HepG2 (cell line): ENCODE measurements around the gene PGAP3. TPM values are rescaled to one million over a fixed set of nuclear protein-coding genes. Genes with fewer than 3 reads are reported as not detected.

Source experiments
- ATAC-seq: fragments of 200-7000 bp; cut with Tn5 transposase; 3 replicates; pipeline ENCODE4 v1.9.1; 2020; ENCODE audit warnings: mild to moderate bottlenecking, moderate library complexity
- BruUV-seq: library from RNA; stranded (reverse); fragments of 400-500 nt; replicated peaks from 2 replicates; lab custom pipeline; 2021; lab: Mats Ljungman, UMichigan
- CTCF ChIA-PET: fragments of 300-600 bp; formaldehyde crosslinking; extraction: SDS; loops from one replicate; lab custom pipeline; 2021; ENCODE audit warnings: low total read pairs, inconsistent platforms, low intra/inter-chr PET ratio; lab: Yijun Ruan, JAX
- POLR2A ChIA-PET: fragments of 350-600 bp; sonication (Branson Sonifier 250); formaldehyde crosslinking; loops from one replicate; lab custom pipeline; 2020; ENCODE audit warnings: antibody characterized with exemption, inconsistent platforms; lab: Yijun Ruan, JAX
- DNase-seq: peaks from one replicate; pipeline ENCODE4 v3.0.0-alpha.2; 2015; ENCODE audit warnings: low spot score
- FAIRE-seq: peaks from 3 replicates; lab custom pipeline; 2011; peaks lifted over from hg19 to GRCh38; lab: Jason Lieb, UNC
- H2AFZ ChIP-seq: one replicate; pipeline ENCODE4 v1.6.1; 2011; ENCODE audit warnings: low read length, inconsistent platforms
- H3K27ac ChIP-seq: fragments of 300-600 bp; 3 replicates; pipeline ENCODE4 v1.8.0; 2011; ENCODE audit warnings: mixed run types, mild to moderate bottlenecking, mixed read lengths, low read length, inconsistent platforms; ENCODE audit not compliant: insufficient read depth; ENCODE audit errors: extremely low read length
- H3K27me3 ChIP-seq, 2 experiments: fragments of 200-600 bp in 1 of 2; 2 replicates in 1 of 2; 3 replicates in 1 of 2; pipeline versions ENCODE4 v1.6.0 to v1.8.0; 2011; ENCODE audit warnings: low read length in 2 of 2, mild to moderate bottlenecking in 2 of 2, moderate library complexity in 2 of 2, inconsistent platforms in 1 of 2; ENCODE audit not compliant: insufficient read depth in 2 of 2, control insufficient read depth in 1 of 2
- H3K36me3 ChIP-seq, 2 experiments: fragments of 200-600 bp in 1 of 2; replicated peaks in 1 of 2; 2 replicates in 1 of 2; 3 replicates in 1 of 2; pipeline versions ENCODE4 v1.5.1 to v1.8.0; 2011; ENCODE audit warnings: low read length in 2 of 2, inconsistent platforms in 1 of 2; ENCODE audit not compliant: insufficient read depth in 2 of 2, control insufficient read depth in 1 of 2
- H3K4me1 ChIP-seq: 2 replicates; pipeline ENCODE4 v1.5.1; 2012; ENCODE audit warnings: low read length, inconsistent platforms; ENCODE audit not compliant: insufficient read depth
- H3K4me2 ChIP-seq: 2 replicates; pipeline ENCODE4 v1.6.0; 2011; ENCODE audit warnings: low read depth, low read length, inconsistent platforms
- H3K4me3 ChIP-seq, 3 experiments: fragments of 200-600 bp in 1 of 3; sonication (generic), shearing (Covaris generic) in 1 of 3; replicated peaks in 1 of 3; 2 replicates each; pipeline ENCODE4 v1.5.1; 2011 to 2016; ENCODE audit warnings: low read length in 3 of 3, inconsistent platforms in 2 of 3, low read depth in 2 of 3, mild to moderate bottlenecking in 2 of 3, control low read depth in 1 of 3, mixed read lengths in 1 of 3; ENCODE audit not compliant: insufficient read depth in 1 of 3
- H3K79me2 ChIP-seq: one replicate; pipeline ENCODE4 v1.6.1; 2011; ENCODE audit warnings: low read length, inconsistent platforms; ENCODE audit not compliant: insufficient read depth
- H3K9ac ChIP-seq: 2 replicates; pipeline ENCODE4 v1.6.0; 2011; ENCODE audit warnings: mild to moderate bottlenecking, low read depth, low read length, inconsistent platforms; ENCODE audit not compliant: insufficient read depth
- H3K9me3 ChIP-seq: 2 replicates; pipeline ENCODE4 v1.5.1; 2012; ENCODE audit warnings: mild to moderate bottlenecking, low read length
- H4K20me1 ChIP-seq: 2 replicates; pipeline ENCODE4 v1.6.0; 2011; ENCODE audit warnings: inconsistent platforms, mild to moderate bottlenecking, low read length, moderate library complexity; ENCODE audit not compliant: insufficient read depth
- CENPT ChIP-seq: sonication (generic); formaldehyde crosslinking; IDR thresholded peaks from 2 replicates; pipeline ENCODE4 v1.8.0; 2022; ENCODE audit warnings: low read depth, mild to moderate bottlenecking, moderate library complexity, missing genetic modification reagents
- HMG20B ChIP-seq: conservative IDR thresholded peaks from 2 replicates; pipeline ENCODE4 v1.6.1; 2016; ENCODE audit warnings: missing genetic modification reagents, missing compliant biosample characterization
- HNRNPH1 ChIP-seq: fragments of 200-400 bp; formaldehyde crosslinking; optimal IDR thresholded peaks from 2 replicates; pipeline ENCODE3; 2017; ENCODE audit warnings: mild to moderate bottlenecking, low read depth, low read length
- KAT2B ChIP-seq: fragments of 150-350 bp; IDR thresholded peaks from 2 replicates; pipeline ENCODE4 v1.6.1; 2014; ENCODE audit warnings: low read depth, low read length, borderline replicate concordance
- KDM2A ChIP-seq: sonication (generic); formaldehyde crosslinking; IDR thresholded peaks from 2 replicates; pipeline ENCODE4 v1.4.0; 2020; ENCODE audit warnings: low read depth, missing genetic modification reagents, borderline replicate concordance
- KLF12 ChIP-seq: sonication (generic); formaldehyde crosslinking; IDR thresholded peaks from 2 replicates; pipeline ENCODE4 v1.4.0; 2020; ENCODE audit warnings: missing genetic modification reagents, borderline replicate concordance
- KLF15 ChIP-seq: sonication (generic); formaldehyde crosslinking; IDR thresholded peaks from 2 replicates; pipeline ENCODE4 v1.8.1; 2023; ENCODE audit warnings: borderline replicate concordance, mild to moderate bottlenecking, inconsistent platforms, missing genetic modification reagents, mixed read lengths
- MBD4 ChIP-seq: IDR thresholded peaks from 2 replicates; pipeline ENCODE4 v1.6.1; 2012; ENCODE audit warnings: low read length, inconsistent platforms, borderline replicate concordance
- MEIS2 ChIP-seq: sonication (generic); formaldehyde crosslinking; IDR thresholded peaks from 2 replicates; pipeline ENCODE4 v1.9.0; 2021; ENCODE audit warnings: mild to moderate bottlenecking, missing genetic modification reagents
- NPAS2 ChIP-seq: sonication (generic); formaldehyde crosslinking; IDR thresholded peaks from 2 replicates; pipeline ENCODE4 v1.8.0; 2022; ENCODE audit warnings: mild to moderate bottlenecking, missing genetic modification reagents, borderline replicate concordance
- POLR2A ChIP-seq, 2 experiments: IDR thresholded peaks; 2 replicates each; pipeline ENCODE4 v1.6.1; 2011; ENCODE audit warnings: low read depth in 2 of 2, low read length in 2 of 2, mild to moderate bottlenecking in 1 of 2, moderate library complexity in 1 of 2; ENCODE audit not compliant: insufficient read depth in 1 of 2
- YEATS2 ChIP-seq: sonication (generic); formaldehyde crosslinking; IDR thresholded peaks from 2 replicates; pipeline ENCODE4 v1.4.0; 2020; ENCODE audit warnings: missing genetic modification reagents, borderline replicate concordance
- ZBTB44 ChIP-seq: sonication (generic); formaldehyde crosslinking; IDR thresholded peaks from 2 replicates; pipeline ENCODE4 v1.4.0; 2020; ENCODE audit warnings: missing genetic modification reagents
- ZEB1 ChIP-seq: IDR thresholded peaks from 2 replicates; pipeline ENCODE4 v1.6.1; 2012; ENCODE audit warnings: mild to moderate bottlenecking, low read depth, inconsistent platforms; ENCODE audit not compliant: insufficient replicate concordance
- ZFP90 ChIP-seq: sonication (generic); formaldehyde crosslinking; IDR thresholded peaks from 2 replicates; pipeline ENCODE4 v1.8.0; 2022; ENCODE audit warnings: missing genetic modification reagents, mild to moderate bottlenecking, inconsistent platforms, borderline replicate concordance
- ZNF329 ChIP-seq: sonication (generic); formaldehyde crosslinking; IDR thresholded peaks from 2 replicates; pipeline ENCODE4 v1.9.0; 2021; ENCODE audit warnings: low read depth, mild to moderate bottlenecking, missing genetic modification reagents
- ZNF331 ChIP-seq: sonication (generic); formaldehyde crosslinking; IDR thresholded peaks from 2 replicates; pipeline ENCODE4 v1.4.0; 2020; ENCODE audit warnings: missing genetic modification reagents
- ZNF772 ChIP-seq: sonication (generic); formaldehyde crosslinking; IDR thresholded peaks from 2 replicates; pipeline ENCODE4 v1.5.0; 2020; ENCODE audit warnings: mild to moderate bottlenecking, missing genetic modification reagents
- ZNF841 ChIP-seq: sonication (generic); formaldehyde crosslinking; IDR thresholded peaks from 2 replicates; pipeline ENCODE4 v1.8.1; 2023; ENCODE audit warnings: missing genetic modification reagents, borderline replicate concordance
- WGBS: methylation state at CpG from one replicate; pipeline ENCODE4 v1.1.6; 2017; ENCODE audit warnings: low lambda C conversion rate; 5-methylcytosine and 5-hydroxymethylcytosine counted together
- in situ Hi-C: cut with HindIII; loops from 2 replicates; pipeline ENCODE4 v1.10.0; 2017; ENCODE audit warnings: low pct_unique_long_range_greater_than_20kb; ENCODE audit not compliant: extremely low pct_ligation_motif_present
- intact Hi-C: fragments of 100-400 bp; cut with micrococcal nuclease; formaldehyde crosslinking; loops from one replicate; pipeline ENCODE4 v1.10.0; 2022; ENCODE audit not compliant: unreplicated experiment
- polyA plus RNA-seq, 8 experiments: library from polyadenylated mRNA; depleted of rRNA in 3 of 8; stranded (reverse) in 7 of 8; unstranded in 1 of 8; fragments of >200 nt; fragmentation: Illumina TruSeq in 4 of 8; extraction: Trizol in 4 of 8; gene quantifications; 2 replicates each; pipeline versions ENCODE4 v1.2.1 to v1.2.3, GENCODE V29; 2011 to 2016; ENCODE audit warnings: low read depth in 4 of 8, missing spikeins in 1 of 8, mixed read lengths in 1 of 8; ENCODE audit not compliant: insufficient read depth in 1 of 8
- total RNA-seq, 5 experiments: library from RNA; depleted of rRNA; stranded (reverse); fragments of >200 nt; fragmentation: Illumina TruSeq; extraction: Trizol; gene quantifications; 2 replicates each; pipeline ENCODE4 v1.2.3, GENCODE V29; 2016; ENCODE audit warnings: low read depth in 1 of 5
- TF ChIP-seq, protein P1 (sequence below): sonication (generic); formaldehyde crosslinking; conservative IDR thresholded peaks from 2 replicates; pipeline ENCODE4 v1.8.1; 2023; ENCODE audit warnings: missing genetic modification reagents

PGAP3 gene
- total and polyA plus RNA-seq, 2 of the 13 experiments (the other 11 are each of a cell fraction or from before 2014, with no cell fraction given): 11.9 to 14.6 TPM

DNA sequence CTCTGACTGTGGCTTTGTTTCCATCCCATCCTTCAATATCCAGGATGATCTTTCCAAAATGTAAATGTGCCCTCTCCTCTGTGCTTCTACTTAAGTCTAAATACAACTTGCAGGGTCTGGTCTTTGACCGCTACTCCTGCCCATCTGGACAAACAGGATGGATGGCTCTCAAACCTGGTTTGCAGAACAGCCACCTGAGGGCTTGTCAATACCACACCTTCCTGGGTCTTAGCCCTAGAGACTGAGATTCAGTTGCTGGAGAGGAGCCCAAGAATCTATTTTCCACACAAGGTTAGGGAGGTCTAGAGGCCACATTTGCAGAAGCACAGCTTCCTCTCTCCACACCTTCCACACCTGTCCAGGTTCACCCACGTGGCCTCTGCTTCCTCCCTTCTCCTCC lies 48.0 kb upstream of the PGAP3 start (continued):
- TF ChIP-seq ZFP90: no peak
- 0 out of 2 replicates have a peak, but pooled peaks have one; percentile 3 for TF ChIP-seq MEIS2 (CRISPR knock-in tag)
- 0 out of 2 replicates have a peak, but pooled peaks have one; percentile 49 for TF ChIP-seq ZNF772 (CRISPR knock-in tag)
- TF ChIP-seq KDM2A: peak; percentile 10; the same call in 1 of the 2 replicates
- TF ChIP-seq POLR2A (IDR thresholded peaks at IDR 0.05; ENCODE audit: insufficient read depth in 1 of 2, low read depth in 2 of 2, low read length in 2 of 2): peak in 1 of 2 experiments; percentile 13; a peak in 1 of 4 replicates
- TF ChIP-seq, protein P1, sequence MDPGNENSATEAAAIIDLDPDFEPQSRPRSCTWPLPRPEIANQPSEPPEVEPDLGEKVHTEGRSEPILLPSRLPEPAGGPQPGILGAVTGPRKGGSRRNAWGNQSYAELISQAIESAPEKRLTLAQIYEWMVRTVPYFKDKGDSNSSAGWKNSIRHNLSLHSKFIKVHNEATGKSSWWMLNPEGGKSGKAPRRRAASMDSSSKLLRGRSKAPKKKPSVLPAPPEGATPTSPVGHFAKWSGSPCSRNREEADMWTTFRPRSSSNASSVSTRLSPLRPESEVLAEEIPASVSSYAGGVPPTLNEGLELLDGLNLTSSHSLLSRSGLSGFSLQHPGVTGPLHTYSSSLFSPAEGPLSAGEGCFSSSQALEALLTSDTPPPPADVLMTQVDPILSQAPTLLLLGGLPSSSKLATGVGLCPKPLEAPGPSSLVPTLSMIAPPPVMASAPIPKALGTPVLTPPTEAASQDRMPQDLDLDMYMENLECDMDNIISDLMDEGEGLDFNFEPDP (CRISPR knock-in tag): no peak
- no peak for TF ChIP-seq KLF15 (CRISPR knock-in tag)
- peak; percentile 53 for TF ChIP-seq ZEB1
- TF ChIP-seq HMG20B (CRISPR knock-in tag): no peak
- TF ChIP-seq CENPT (CRISPR knock-in tag): no peak
- 0 out of 2 replicates have a peak, but pooled peaks have one; percentile 7 for TF ChIP-seq YEATS2
- TF ChIP-seq NPAS2: no peak
- TF ChIP-seq ZNF329 (CRISPR knock-in tag): no peak
- TF ChIP-seq ZNF841 (CRISPR knock-in tag): no peak

DNA sequence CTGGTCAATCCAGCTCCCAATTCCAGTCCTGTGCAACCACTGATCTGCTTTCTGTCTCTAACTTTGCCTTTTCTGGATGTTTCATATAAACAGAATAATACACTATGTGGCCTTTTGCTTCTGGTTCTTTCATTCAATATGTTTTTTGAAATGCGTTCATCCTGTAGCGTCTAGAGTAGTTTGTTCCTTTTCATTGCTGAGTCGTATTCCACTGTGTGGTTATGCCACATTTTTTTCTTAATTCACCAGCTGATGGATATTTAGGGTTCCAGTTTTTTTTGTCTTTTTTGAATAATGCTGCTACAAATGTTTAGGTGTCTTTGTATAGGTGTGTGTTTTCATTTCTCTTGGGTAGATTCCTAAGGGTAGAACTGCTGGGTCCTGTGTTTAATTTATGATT lies 44.7 kb upstream of the PGAP3 start:
- BruUV-seq: no TSS peak
- no peak for ATAC-seq

More for the DNA sequence above, 44.7 kb upstream of the PGAP3 start:
- no peak overlapping the region for H3K27ac ChIP-seq
- 80% methylated on average over 3 of the region's 3 CpGs for WGBS
- H3K4me1 ChIP-seq: peaks cover 39% of the 10 kb centered on the region
- no peak for TF ChIP-seq HNRNPH1
- no peak for TF ChIP-seq CENPT (CRISPR knock-in tag)
- no peak for TF ChIP-seq ZBTB44 (CRISPR knock-in tag)
- TF ChIP-seq MBD4: no peak
- TF ChIP-seq ZNF331 (CRISPR knock-in tag): no peak
- no peak for TF ChIP-seq KAT2B
- TF ChIP-seq KLF12 (CRISPR knock-in tag): no peak
- DNase-seq: no peak
- no peak overlapping the region for H2AFZ ChIP-seq
- POLR2A ChIA-PET: interaction anchor here (1.4 to 1.7 kb wide), 2 partner anchors 18 to 37 kb away, joined by 4 to 5 read pairs; no protein-coding TSS in a partner anchor
- H3K4me2 ChIP-seq: no peak overlapping the region
- H3K36me3 ChIP-seq: peaks cover 8 to 17% of the 10 kb centered on the region in 2 experiments; a peak in 4 of 5 replicates
- no peaks in the 10 kb centered on the region for H4K20me1 ChIP-seq
- no peak overlapping the region for H3K4me3 ChIP-seq
- H3K9ac ChIP-seq: no peak overlapping the region
- no peaks in the 10 kb centered on the region; a peak in 1 of 5 replicates for H3K27me3 ChIP-seq
- in situ Hi-C loops (no loop called here), intact Hi-C loops (loop anchor here (10.0 kb wide), 1 partner anchor 268 kb away; the partner anchor contains the start of gene CDK12)
- no peak for FAIRE-seq
- H3K79me2 ChIP-seq: peaks cover 4% of the 10 kb centered on the region
- H3K9me3 ChIP-seq: no peaks in the 10 kb centered on the region
- CTCF ChIA-PET: no interaction called here
